ENCODE data around the gene HIF1A. TPM values are rescaled to one million over a fixed set of nuclear protein-coding genes. Genes with fewer than 3 reads are reported as not detected.
"Not testable (repeated sequence)": the region's sequence is repeated elsewhere in the genome, so short reads cannot be mapped to it uniquely, and the experiment has no call there.

The HIF1A gene
- total RNA-seq, 1 donor, result 75.1 TPM

DNA sequence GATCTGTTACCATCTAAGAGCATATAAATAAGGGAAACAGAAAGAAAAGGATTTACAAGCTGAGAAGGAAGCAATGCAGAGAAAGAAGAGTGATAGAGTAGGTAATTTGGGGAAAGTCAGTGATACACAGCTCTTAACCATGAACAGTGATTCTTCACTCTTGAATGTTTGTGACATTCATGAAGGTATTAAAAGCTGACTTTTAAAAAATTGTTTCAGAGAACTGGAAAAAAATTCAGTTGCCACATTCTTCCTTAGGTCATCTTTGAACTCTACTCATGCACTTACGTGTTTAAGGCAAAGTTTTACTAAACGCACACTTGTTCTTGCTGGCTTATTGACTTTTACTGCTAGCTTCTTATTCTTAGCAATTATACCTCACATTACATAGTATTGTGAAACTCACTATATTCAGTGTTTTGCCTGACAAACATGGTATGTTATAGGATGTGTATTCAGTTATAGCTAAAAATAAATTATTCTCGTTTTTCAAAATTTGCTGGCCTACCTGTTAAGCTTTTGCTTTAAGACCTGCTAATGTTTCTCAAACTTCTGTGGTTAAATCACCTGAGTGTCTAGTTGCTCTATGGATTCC lies 10.9 kb downstream of the HIF1A start:
- DNase-seq (ENCODE audit: low read depth in 2 of 3, low spot score in 2 of 3), result no peak

DNA sequence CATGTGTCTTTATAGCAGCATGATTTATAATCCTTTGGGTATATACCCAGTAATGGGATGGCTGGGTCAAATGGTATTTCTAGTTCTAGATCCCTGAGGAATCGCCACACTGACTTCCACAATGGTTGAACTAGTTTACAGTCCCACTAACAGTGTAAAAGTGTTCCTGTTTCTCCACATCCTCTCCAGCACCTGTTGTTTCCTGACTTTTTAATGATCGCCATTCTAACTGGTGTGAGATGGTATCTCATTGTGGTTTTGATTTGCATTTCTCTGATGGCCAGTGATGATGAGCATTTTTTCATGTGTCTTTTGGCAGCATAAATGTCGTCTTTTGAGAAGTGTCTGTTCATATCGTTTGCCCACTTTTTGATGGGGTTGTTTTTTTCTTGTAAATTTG lies 12.5 kb downstream of the HIF1A start:
- DNase-seq (ENCODE audit: low read depth in 2 of 3, low spot score in 2 of 3), result not testable (repeated sequence)

DNA sequence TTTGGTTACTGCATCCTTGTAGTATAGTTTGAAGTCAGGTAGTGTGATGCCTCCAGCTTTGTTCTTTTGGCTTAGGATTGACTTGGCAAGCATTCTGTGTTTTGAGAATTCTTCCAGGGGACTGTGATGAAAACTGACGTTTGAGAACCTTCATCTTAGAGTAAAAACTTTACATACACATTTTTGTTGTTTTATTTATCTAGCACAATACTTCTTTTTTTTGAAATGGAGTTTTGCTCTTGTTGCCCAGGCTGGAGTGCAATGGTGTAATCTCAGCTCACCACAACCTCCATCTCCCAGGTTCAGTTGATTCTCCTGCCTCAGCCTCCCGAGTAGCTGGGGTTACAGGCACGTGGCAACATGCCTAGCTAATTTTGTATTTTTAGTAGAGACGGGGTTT lies 13.4 kb downstream of the HIF1A start:
- not testable (repeated sequence) for DNase-seq (ENCODE audit: low read depth in 2 of 3, low spot score in 2 of 3)

DNA sequence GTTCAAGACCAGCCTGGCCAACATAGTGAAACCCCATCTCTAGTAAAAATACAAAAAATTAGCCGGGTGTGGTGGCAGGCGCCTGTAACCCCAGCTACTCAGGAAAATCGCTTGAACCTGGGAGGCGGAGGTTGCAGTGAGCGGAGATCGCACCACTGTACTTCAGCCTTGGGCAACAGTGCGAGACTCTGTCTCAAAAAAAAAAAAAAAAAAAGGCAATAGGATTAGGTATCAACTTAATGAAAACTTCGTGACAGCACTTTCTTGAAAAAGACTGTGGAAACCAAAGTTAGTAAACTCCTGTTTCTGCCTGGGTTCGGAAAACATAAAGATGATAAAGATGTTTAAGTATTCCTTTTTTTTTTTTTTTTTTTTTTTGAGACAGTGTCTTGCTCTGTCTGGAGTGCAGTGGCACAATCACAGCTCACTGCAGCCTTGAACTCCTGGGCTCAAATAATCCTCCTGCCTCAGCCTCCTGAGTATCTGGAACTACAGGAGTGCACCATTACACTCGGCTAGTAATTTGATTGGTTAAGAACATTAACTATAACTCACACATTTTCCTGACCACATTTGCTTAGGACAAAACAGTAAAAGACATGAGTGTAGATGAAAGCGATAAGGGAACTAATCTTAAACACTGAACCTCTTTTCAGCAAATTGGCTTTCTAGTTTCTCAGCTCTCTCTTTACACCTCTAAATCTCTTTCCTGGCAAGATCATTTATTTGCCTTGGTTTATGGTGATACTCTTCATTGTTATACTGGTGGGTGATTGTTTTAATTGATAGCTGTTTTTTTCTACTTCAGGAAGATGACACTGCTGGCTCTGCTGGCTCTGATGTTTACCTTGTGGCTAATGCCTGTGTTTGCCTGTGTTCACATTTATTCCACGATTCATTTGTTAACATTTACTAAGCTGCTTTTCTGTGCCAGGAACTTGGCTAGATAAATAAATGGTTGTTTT lies 15.8 kb downstream of the HIF1A start:
- DNase-seq (ENCODE audit: low read depth in 2 of 3, low spot score in 2 of 3), result peak in 1 of 3 donors; percentile 35

DNA sequence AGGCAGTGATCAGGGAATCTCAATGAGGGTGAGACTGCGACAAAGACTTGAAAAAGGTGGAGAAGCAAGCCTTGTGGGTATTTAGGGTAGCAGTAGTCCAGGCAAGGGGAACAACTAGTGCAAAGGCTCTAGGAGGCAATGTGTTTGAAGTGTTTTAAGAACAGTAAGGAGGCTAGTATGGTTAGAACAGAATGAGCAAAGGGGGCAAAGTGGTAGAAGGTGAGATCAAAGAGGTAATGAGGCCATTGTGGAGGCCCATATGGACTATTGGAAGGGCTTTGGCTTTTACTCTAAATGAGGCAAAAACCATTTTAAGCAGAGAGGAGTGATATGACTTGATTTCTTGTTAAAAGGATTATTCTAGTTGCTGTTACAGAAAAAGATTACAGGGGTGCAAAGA lies 16.8 kb downstream of the HIF1A start:
- no peak for DNase-seq (ENCODE audit: low read depth in 2 of 3, low spot score in 2 of 3)

DNA sequence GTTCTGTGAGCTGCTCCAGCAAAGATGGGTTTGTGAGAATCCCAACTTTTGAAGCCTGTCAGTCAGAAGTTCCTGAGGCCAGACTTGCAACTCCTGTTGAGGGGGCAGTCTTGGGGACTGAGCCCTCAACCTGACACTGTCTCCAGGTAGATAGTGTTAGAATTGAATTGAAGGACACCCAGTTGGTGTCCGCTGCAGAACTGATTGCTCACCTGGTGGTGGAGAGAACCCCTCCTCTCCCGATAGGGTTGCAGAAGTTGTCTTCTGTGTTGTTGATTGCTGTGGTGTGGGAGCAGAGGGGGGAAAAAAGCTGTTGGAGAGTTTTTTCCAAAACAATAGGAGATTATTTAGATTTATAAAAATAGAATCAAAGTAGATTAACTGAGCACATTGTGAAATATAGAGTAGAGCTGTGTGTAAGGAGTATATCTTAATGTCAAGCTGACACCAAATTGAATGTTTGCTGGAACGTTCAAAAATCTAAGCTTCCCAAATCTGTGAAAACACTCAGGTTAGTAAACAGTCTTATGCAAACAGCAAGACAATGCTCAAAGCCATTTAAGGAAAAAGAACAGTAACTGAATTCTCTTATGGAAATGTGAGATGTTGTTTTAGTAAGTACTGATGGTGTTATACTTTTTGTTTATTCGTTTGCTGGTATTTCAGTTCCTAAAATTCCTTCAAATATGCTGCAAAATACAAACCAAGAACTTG lies 18.6 kb downstream of the HIF1A start:
- DNase-seq (ENCODE audit: low read depth in 2 of 3, low spot score in 2 of 3), result no peak

DNA sequence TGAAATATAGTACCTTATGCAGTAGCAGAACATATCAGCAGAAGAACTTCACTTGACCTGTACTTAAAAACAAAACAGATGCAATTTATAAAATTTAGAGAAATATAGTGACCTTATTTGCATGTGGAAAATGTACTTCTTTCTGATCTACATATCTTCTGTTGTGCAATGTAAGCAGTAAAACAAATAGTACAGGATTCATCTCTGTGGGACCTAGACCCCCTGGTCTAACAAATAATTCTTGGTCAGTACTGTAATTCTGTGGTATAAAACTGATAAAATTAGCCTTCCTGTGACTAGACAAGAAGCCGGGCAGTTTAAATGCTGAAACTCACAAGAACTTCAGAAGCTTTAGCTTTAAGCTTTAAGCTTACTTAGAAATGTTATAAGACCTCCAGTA lies 21.6 kb downstream of the HIF1A start:
- DNase-seq (ENCODE audit: low read depth in 2 of 3, low spot score in 2 of 3), result no peak

DNA sequence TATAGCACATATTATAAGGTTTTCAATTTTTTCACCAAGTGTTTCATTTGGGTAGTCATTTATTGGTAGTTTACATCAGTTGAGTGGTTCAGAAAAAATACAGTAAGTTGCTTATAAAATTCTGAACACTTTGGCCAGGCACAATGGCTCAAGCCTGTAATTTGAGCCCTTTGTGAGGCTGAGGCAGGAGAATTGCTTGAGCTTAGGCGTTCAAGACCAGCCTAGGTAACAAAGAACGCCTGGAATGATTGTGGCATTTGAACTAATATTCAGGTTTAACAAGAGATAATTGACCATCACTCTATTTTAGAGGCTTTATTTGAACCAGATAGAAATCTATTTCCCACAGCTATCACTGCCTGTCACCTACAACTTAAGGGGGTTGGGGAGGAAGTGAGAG lies 22.7 kb downstream of the HIF1A start:
- no peak for DNase-seq (ENCODE audit: low read depth in 2 of 3, low spot score in 2 of 3)

DNA sequence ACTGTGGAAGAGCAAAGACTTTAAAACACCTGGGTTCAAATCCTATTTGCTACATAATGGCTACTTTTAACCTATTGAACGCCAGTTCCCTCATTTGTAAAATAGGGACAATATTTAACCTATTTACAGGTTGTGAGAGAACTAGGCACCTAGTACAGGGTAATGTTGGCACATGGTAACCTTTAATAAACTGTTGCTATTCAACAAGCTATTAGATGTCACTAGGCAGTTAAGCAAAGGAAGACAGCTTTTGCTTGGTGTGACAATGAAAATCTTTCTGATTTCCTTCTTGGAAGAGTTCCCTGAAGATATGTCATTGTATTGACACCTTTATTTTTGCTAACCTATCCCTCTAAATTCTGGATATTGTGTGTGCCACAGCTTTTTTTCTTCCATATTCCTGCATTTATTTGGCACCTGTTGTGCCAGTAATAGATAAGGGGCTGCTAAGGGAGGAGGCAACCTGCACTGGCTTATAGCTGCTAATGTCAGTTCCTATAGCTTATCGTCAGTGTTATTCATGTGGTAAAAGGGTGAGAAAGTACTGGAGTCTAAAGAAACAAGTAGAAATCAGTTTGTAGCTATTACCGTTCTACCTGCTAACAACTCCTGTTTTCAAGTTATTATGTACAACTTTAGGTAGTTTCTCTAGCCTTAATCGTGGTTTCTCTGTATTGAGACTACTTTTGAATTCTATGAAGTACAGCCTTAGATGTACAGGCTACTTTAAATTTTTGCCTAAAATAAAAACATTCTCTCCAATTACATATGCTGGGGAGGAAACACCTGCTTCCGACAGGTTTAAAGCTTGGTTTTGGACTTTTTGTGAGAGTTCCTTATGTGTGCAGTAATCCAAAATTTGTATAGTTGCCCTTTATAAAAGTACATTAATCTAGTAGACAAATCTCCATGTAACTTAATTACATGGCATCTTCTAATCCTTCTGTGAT lies 24.3 kb downstream of the HIF1A start:
- peak in 2 of 3 donors; percentile 71 to 89 for DNase-seq (ENCODE audit: low read depth in 2 of 3, low spot score in 2 of 3)

DNA sequence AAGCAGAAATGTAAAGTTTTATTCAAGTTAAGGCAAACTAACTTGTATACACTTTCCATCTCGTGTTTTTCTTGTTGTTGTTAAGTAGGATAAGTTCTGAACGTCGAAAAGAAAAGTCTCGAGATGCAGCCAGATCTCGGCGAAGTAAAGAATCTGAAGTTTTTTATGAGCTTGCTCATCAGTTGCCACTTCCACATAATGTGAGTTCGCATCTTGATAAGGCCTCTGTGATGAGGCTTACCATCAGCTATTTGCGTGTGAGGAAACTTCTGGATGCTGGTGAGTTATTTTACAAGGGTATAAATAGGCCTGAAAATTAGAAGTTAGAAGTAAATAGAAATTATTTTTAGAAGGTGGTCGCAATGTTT lies 25.0 kb downstream of the HIF1A start:
- peak in 2 of 3 donors; percentile 71 to 83 for DNase-seq (ENCODE audit: low read depth in 2 of 3, low spot score in 2 of 3)

DNA sequence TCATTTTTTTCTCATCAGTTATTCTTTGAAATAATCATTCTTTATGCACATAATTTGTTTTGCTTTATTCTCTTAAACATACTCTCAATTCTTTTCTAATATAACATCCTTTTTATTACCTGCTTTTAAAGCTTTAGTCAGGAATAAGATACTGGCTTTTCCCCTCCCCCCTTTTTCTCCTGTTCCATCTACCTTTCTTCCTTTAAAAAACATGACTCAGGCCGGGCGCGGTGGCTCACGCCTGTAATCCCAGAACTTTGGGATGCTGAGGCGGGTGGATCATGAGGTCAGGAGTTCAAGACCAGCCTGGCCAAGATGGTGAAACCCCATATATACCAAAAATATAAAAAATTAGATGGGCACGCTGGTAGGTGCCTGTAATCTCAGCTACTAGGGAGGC lies 25.4 kb downstream of the HIF1A start:
- DNase-seq (ENCODE audit: low read depth in 2 of 3, low spot score in 2 of 3), result no peak

DNA sequence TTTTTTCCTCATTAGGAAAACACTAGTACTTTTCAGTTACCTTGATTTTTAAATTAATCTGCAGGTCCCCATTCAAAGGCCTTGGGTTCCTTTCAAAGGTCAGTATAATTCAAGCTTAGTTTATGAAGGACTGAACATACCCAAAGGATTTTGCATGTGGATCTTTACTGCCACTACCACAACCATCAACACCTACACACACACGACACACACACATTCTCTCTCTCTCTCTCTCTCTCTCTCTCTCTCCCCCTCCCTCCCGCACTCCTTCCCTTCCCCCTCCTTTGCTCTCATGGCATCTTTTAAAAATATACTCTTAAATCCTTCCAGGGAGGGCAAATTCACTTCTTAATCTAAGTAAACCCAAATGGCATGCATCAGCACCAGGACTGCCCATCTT lies 28.8 kb downstream of the HIF1A start:
- no peak for DNase-seq (ENCODE audit: low read depth in 2 of 3, low spot score in 2 of 3)

DNA sequence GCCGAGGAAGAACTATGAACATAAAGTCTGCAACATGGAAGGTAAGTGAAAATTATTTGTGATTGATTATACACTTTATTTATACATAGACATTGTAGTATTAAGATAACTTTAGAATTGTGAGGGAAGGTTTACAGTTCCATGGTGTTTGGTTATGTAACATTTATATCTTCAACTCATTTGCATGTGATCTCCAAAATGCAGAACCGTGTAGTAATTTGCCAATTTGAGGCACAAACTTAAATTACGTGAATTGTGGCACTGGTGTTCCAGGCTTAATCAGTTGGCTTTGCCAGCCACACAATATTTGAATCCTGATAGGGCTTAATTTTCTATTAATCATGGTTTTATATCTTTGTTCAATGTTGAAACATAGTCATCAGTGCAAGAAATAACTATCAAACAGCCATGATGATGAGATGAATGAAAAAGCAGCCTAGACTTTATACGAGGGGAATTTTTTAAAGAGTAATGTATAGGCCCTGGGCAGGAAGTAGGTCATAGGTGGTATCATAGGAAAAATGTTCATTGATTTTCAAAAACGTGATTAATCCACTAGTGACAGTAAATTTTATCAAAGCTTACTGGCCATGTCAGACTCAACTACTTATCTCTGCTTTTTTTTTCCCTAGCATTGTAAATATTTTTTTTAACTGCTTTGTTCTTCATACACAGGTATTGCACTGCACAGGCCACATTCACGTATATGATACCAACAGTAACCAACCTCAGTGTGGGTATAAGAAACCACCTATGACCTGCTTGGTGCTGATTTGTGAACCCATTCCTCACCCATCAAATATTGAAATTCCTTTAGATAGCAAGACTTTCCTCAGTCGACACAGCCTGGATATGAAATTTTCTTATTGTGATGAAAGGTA lies 31.7 kb downstream of the HIF1A start:
- no peak for DNase-seq (ENCODE audit: low read depth in 2 of 3, low spot score in 2 of 3)

DNA sequence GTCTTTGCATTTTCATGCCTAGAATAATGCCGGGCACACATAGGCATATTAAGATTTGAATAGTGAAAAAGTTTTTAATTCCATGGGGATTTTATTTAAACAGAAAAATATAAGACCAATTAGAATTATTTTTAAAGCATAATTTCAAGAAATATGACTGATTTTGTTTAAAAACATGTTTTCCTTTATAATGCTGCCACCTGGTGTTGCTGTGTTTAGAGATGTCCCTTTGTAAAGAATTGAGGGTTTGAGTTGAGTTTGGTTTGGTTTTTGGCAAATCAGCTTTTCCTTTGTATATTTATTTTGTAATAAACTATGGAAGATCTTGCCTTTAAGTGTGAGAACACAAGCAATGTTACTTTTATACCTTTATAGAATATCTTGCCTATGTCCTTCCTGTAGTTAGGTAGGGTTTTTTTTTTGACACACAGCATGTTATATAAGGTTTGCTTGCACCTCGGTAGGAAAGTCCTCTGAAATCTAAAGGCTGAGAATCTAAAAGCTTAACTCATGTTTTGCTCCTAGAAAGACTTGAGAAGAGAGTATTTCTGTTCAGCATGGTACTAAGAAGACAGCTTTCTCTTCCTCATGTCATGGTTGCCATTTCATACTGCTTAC lies 35.6 kb downstream of the HIF1A start:
- peak in 1 of 3 donors; percentile 65 for DNase-seq (ENCODE audit: low read depth in 2 of 3, low spot score in 2 of 3)

DNA sequence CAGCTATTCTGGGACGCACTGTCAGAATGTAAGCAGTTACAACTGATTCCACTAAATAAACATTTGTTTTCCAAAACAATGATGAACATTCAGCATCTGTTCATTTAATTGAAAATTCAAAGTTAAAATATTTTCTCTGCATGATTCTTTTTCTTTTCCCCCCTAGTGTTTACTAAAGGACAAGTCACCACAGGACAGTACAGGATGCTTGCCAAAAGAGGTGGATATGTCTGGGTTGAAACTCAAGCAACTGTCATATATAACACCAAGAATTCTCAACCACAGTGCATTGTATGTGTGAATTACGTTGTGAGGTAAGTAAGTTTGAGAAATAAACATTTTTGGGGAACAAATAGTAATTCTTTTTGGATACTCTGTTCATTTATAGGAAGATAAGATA lies 38.7 kb downstream of the HIF1A start:
- DNase-seq (ENCODE audit: low read depth in 2 of 3, low spot score in 2 of 3), result peak in 1 of 3 donors; percentile 13

DNA sequence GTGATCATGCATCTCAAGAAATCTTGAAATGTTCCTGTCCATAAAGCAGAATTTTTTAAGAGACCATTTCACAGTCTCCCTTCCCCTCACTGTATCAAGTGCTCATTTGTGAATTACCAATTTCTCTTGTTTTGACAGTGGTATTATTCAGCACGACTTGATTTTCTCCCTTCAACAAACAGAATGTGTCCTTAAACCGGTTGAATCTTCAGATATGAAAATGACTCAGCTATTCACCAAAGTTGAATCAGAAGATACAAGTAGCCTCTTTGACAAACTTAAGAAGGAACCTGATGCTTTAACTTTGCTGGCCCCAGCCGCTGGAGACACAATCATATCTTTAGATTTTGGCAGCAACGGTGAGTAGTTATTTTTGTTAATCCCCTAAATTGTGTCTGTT lies 41.4 kb downstream of the HIF1A start:
- DNase-seq (ENCODE audit: low read depth in 2 of 3, low spot score in 2 of 3), result no peak

DNA sequence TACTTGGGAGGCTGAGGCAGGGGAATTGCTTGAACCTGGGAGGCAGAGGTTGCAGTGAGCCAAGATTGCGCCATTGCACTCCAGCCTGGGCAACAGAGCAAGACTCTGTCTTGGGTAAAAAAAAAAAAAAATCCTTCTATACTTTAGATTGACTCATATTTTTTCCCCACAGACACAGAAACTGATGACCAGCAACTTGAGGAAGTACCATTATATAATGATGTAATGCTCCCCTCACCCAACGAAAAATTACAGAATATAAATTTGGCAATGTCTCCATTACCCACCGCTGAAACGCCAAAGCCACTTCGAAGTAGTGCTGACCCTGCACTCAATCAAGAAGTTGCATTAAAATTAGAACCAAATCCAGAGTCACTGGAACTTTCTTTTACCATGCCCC lies 42.6 kb downstream of the HIF1A start:
- DNase-seq (ENCODE audit: low read depth in 2 of 3, low spot score in 2 of 3), result no peak

DNA sequence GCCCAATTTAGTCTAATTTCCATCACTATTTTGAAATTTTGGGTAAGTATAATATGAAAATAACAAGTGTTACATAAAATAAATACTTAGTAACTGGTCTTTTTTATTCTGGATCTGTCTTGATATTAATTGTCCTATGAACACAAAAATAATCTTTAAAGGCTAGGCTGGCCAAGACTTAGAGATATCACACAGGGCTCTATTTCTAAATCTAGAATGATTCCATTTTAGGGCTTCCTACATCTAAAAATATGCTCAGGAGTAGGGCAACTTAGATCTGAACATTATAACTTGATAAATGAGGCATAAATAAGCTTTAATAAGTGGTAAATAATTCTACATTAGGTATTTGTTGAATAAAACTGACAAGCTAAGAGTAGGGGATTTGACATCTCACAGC lies 43.8 kb downstream of the HIF1A start:
- DNase-seq (ENCODE audit: low read depth in 2 of 3, low spot score in 2 of 3), result no peak

DNA sequence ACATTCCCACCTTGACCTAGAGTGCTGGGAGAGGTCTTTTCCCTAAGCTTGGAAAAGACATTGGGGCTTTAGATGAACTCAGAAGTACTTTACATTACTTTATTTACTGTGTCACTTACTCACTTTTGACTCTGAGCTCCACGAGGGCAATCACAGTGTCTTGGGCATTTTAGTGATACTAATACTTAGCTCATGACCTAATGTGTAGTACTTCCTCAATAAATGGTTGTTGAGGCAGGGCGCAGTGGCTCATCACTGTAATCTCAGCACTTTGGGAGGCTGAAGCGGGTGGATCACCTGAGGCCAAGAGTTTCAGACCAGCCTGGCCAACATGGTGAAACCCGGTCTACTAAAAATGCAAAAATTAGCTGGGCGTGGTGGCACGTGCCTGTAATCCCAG lies 47.1 kb downstream of the HIF1A start:
- no peak for DNase-seq (ENCODE audit: low read depth in 2 of 3, low spot score in 2 of 3)

Measured in hematopoietic multipotent progenitor cell (in vitro differentiated cells).